PC-9 (cell line): ENCODE measurements around the gene SAFB2. TPM values are rescaled to one million over a fixed set of nuclear protein-coding genes. Genes with fewer than 3 reads are reported as not detected.

Experiments used
- BruUV-seq: library from RNA; stranded (reverse); fragments of 400-500 nt; replicated peaks from 2 replicates; lab custom pipeline; 2021; lab: Mats Ljungman, UMichigan
- CTCF ChIA-PET: fragments of 300-600 bp; sonication (Branson Sonifier 250); formaldehyde crosslinking; loops from one replicate; lab custom pipeline; 2022; ENCODE audit warnings: antibody characterized with exemption; lab: Charles Lee
- POLR2A ChIA-PET: fragments of 300-600 bp; sonication (Branson Sonifier 250); formaldehyde crosslinking; loops from one replicate; lab custom pipeline; 2022; ENCODE audit warnings: antibody characterized with exemption; ENCODE audit not compliant: unreplicated experiment; lab: Charles Lee
- DNase-seq, 2 experiments: peaks; one replicate each; pipeline versions ENCODE4 v3.0.0 to v3.0.0-alpha.2; 2015 to 2022; ENCODE audit warnings: mixed read lengths in 1 of 2
- H2AFZ ChIP-seq: fragments of 200-600 bp; sonication (generic); 2 replicates; pipeline ENCODE4 v1.8.1; 2017; ENCODE audit warnings: antibody characterized with exemption
- H3F3A ChIP-seq: fragments of 200-600 bp; sonication (generic); 2 replicates; pipeline ENCODE4 v1.8.1; 2017; ENCODE audit warnings: antibody characterized with exemption, mild to moderate bottlenecking, low read depth; ENCODE audit not compliant: insufficient read depth
- H3K27ac ChIP-seq: fragments of 200-600 bp; sonication (generic); 2 replicates; pipeline ENCODE4 v1.6.1; 2016; ENCODE audit warnings: mixed run types
- H3K27me3 ChIP-seq: fragments of 200-600 bp; sonication (generic); 2 replicates; pipeline ENCODE4 v1.6.1; 2016; ENCODE audit warnings: low read depth, mixed run types; ENCODE audit not compliant: insufficient read depth
- H3K36me3 ChIP-seq: fragments of 200-600 bp; sonication (generic); 2 replicates; pipeline ENCODE4 v1.6.1; 2016; ENCODE audit warnings: low read depth, mixed run types
- H3K4me1 ChIP-seq: fragments of 200-600 bp; sonication (generic); replicated peaks from 2 replicates; pipeline ENCODE4 v1.6.1; 2016; ENCODE audit warnings: mixed run types; ENCODE audit not compliant: insufficient read depth
- H3K4me2 ChIP-seq: fragments of 200-600 bp; sonication (generic); 2 replicates; pipeline ENCODE4 v1.6.1; 2017; ENCODE audit warnings: mixed run types
- H3K4me3 ChIP-seq: fragments of 200-600 bp; sonication (generic); 2 replicates; pipeline ENCODE4 v1.6.1; 2016; ENCODE audit warnings: mixed run types
- H3K79me2 ChIP-seq: fragments of 200-600 bp; sonication (generic); 2 replicates; pipeline ENCODE4 v1.6.1; 2017; ENCODE audit warnings: low read depth, mixed run types
- H3K9me2 ChIP-seq: fragments of 200-600 bp; sonication (generic); 2 replicates; pipeline ENCODE4 v1.8.1; 2017; ENCODE audit warnings: mild to moderate bottlenecking; ENCODE audit not compliant: insufficient read depth
- H3K9me3 ChIP-seq: fragments of 200-600 bp; sonication (generic); 2 replicates; pipeline ENCODE4 v1.8.1; 2016; ENCODE audit warnings: low read depth; ENCODE audit not compliant: insufficient read depth
- H4K20me1 ChIP-seq: fragments of 200-600 bp; sonication (generic); 2 replicates; pipeline ENCODE4 v1.8.1; 2017; ENCODE audit not compliant: insufficient read depth
- CTCF ChIP-seq: fragments of 200-600 bp; sonication (generic); conservative IDR thresholded peaks from 2 replicates; pipeline ENCODE4 v1.6.1; 2017; ENCODE audit warnings: mixed run types, antibody characterized with exemption, mild to moderate bottlenecking, moderate library complexity
- EZH2 ChIP-seq: fragments of 200-600 bp; sonication (generic); IDR thresholded peaks from 2 replicates; pipeline ENCODE4 v1.8.0; 2017; ENCODE audit warnings: antibody characterized with exemption, low read depth
- intact Hi-C: fragments of 100-400 bp; cut with micrococcal nuclease; formaldehyde crosslinking; loops from one replicate; pipeline ENCODE4 v1.10.0; 2022; ENCODE audit not compliant: unreplicated experiment
- total RNA-seq: library from RNA; stranded (reverse); gene quantifications from 2 replicates; pipeline ENCODE4 v1.2.3, GENCODE V29; 2021

Gene SAFB2
- total RNA-seq, 1 experiment from 2014 or later, result 43.1 TPM

GRCh38 chr19:5617080-5617479 is 5.5 kb downstream of the SAFB2 start:
- POLR2A ChIA-PET, result no interaction called here
- Histone ChIP-seq H3F3A (no peaks in the 10 kb centered on the region), H3K4me2 (no peak overlapping the region), H3K9me3 (no peaks in the 10 kb centered on the region), H4K20me1 (peaks cover 14% of the 10 kb centered on the region), H3K79me2 (peaks cover 48% of the 10 kb centered on the region), H3K36me3 (peaks cover 16% of the 10 kb centered on the region; the same call in 1 of the 2 replicates), H2AFZ (no peak overlapping the region), H3K27me3 (no peaks in the 10 kb centered on the region), H3K4me1 (peaks cover 7% of the 10 kb centered on the region), H3K4me3 (no peak overlapping the region), H3K9me2 (no peaks in the 10 kb centered on the region), H3K27ac (no peak overlapping the region)
- TF ChIP-seq EZH2, result no peak
- TF ChIP-seq CTCF, result no peak
- no TSS peak for BruUV-seq
- no peak for DNase-seq
- intact Hi-C loops, result no loop called here
- CTCF ChIA-PET, result no interaction called here

- intact Hi-C loops, result no loop called here
- H3K36me3 ChIP-seq, result peaks cover 16% of the 10 kb centered on the region; the same call in 1 of the 2 replicates
- no peak overlapping the region for H3K4me3 ChIP-seq
- no peaks in the 10 kb centered on the region for H3K9me2 ChIP-seq
- H3K4me1 ChIP-seq, result peaks cover under 1% of the 10 kb centered on the region; the same call in 1 of the 2 replicates
- H3K79me2 ChIP-seq, result peaks cover 35% of the 10 kb centered on the region
- no peak for TF ChIP-seq CTCF
- no peak for TF ChIP-seq EZH2
- POLR2A ChIA-PET, result no interaction called here
- DNase-seq, result no peak
- H4K20me1 ChIP-seq, result peaks cover 7% of the 10 kb centered on the region
- no peak overlapping the region for H2AFZ ChIP-seq
- no peak overlapping the region for H3K27ac ChIP-seq
- H3F3A ChIP-seq, result no peaks in the 10 kb centered on the region
- H3K27me3 ChIP-seq, result no peaks in the 10 kb centered on the region
- H3K4me2 ChIP-seq, result no peak overlapping the region
- H3K9me3 ChIP-seq, result no peaks in the 10 kb centered on the region
- no TSS peak for BruUV-seq
- CTCF ChIA-PET, result no interaction called here
Measured at GRCh38 chr19:5615756-5616327, 6.7 kb downstream of the SAFB2 start.

- Histone ChIP-seq H3K27me3 (no peaks in the 10 kb centered on the region), H3K36me3 (0 out of 2 replicates have a peak, but pooled peaks cover 9% of the 10 kb centered on the region)
- POLR2A ChIA-PET, result no interaction called here
Measured at GRCh38 chr19:5612891-5613865, 9.4 kb downstream of the SAFB2 start.

More at GRCh38 chr19:5612891-5613865, 9.4 kb downstream of the SAFB2 start:
- peaks cover 9% of the 10 kb centered on the region for H3K79me2 ChIP-seq
- H3K4me2 ChIP-seq, result no peak overlapping the region
- DNase-seq, result no peak
- H3K4me1 ChIP-seq, result no peaks in the 10 kb centered on the region
- H3K4me3 ChIP-seq, result no peak overlapping the region
- no peaks in the 10 kb centered on the region for H3F3A ChIP-seq
- no TSS peak for BruUV-seq
- intact Hi-C loops, result no loop called here
- no peaks in the 10 kb centered on the region; the same call in none of the 2 replicates for H4K20me1 ChIP-seq
- H3K9me3 ChIP-seq, result no peaks in the 10 kb centered on the region
- CTCF ChIA-PET, result no interaction called here
- H2AFZ ChIP-seq, result no peak overlapping the region
- no peaks in the 10 kb centered on the region for H3K9me2 ChIP-seq
- no peak overlapping the region for H3K27ac ChIP-seq
- TF ChIP-seq EZH2 (no peak), CTCF (no peak)
